ENCODE results near the gene CRACR2A.

The CRACR2A gene

GRCh38 chr12:3751151-3752095, 1.5 kb downstream of the CRACR2A start:
- DNase-seq = no peak

- DNase-seq = no peak
These were observed 2.3 kb downstream of the CRACR2A start for GRCh38 chr12:3750616-3751015.

- DNase-seq = no peak
These were observed 4.3 kb downstream of the CRACR2A start for GRCh38 chr12:3748620-3749019.

- no peak for DNase-seq
These were observed 4.8 kb downstream of the CRACR2A start for GRCh38 chr12:3747976-3748619.

GRCh38 chr12:3747543-3747942, 5.4 kb downstream of the CRACR2A start:
- DNase-seq = no peak

- no peak for DNase-seq
These were observed 6.2 kb downstream of the CRACR2A start for GRCh38 chr12:3746758-3747157.

GRCh38 chr12:3745152-3745551, 7.8 kb downstream of the CRACR2A start:
- no peak for DNase-seq

GRCh38 chr12:3744229-3744901, 8.5 kb downstream of the CRACR2A start:
- DNase-seq = no peak

GRCh38 chr12:3743803-3744202, 9.1 kb downstream of the CRACR2A start:
- no peak for DNase-seq

- DNase-seq = no peak
These were observed 10.8 kb downstream of the CRACR2A start for GRCh38 chr12:3741882-3742672.

GRCh38 chr12:3740480-3741231, 12.3 kb downstream of the CRACR2A start:
- DNase-seq = no peak

GRCh38 chr12:3735432-3735831, 17.5 kb downstream of the CRACR2A start:
- no peak for DNase-seq

- DNase-seq = no peak
These were observed 20.0 kb downstream of the CRACR2A start for GRCh38 chr12:3732901-3733300.

GRCh38 chr12:3730111-3730510, 22.8 kb downstream of the CRACR2A start:
- DNase-seq = no peak

- DNase-seq = no peak
These were observed 24.2 kb downstream of the CRACR2A start for GRCh38 chr12:3728686-3729085.

GRCh38 chr12:3727877-3728632, 24.9 kb downstream of the CRACR2A start:
- peak; percentile 13 for DNase-seq

GRCh38 chr12:3727354-3727753, 25.6 kb downstream of the CRACR2A start:
- no peak for DNase-seq

GRCh38 chr12:3726456-3726855, 26.5 kb downstream of the CRACR2A start:
- no peak for DNase-seq

- no peak for DNase-seq
These were observed 27.4 kb downstream of the CRACR2A start for GRCh38 chr12:3725388-3726115.

Measured in kidney glomerular epithelial cell (primary cell).